Gastrocnemius medialis (tissue), 4 donors: ENCODE measurements around the gene GABRD.

Experiments
- POLR2A ChIP-seq, 2 donors: fragments of 450-650 bp; IDR thresholded peaks; one replicate each; pipeline ENCODE4 v1.6.1; 2017; ENCODE audit warnings: antibody characterized with exemption in 2 of 2, mild to moderate bottlenecking in 2 of 2, moderate library complexity in 2 of 2
- TF ChIP-seq, protein P1 (sequence below), 5 experiments: fragments of 450-650 bp in 3 of 5; fragments of 200-600 bp in 2 of 5; sonication (generic) in 2 of 5; IDR thresholded peaks in 4 of 5; conservative IDR thresholded peaks in 1 of 5; 1 replicate in 4 of 5; 2 replicates in 1 of 5; pipeline ENCODE4 v1.5.1; 2016 to 2019; ENCODE audit warnings: antibody characterized with exemption in 5 of 5, mild to moderate bottlenecking in 3 of 5, moderate library complexity in 3 of 5

- TF ChIP-seq, protein P1, sequence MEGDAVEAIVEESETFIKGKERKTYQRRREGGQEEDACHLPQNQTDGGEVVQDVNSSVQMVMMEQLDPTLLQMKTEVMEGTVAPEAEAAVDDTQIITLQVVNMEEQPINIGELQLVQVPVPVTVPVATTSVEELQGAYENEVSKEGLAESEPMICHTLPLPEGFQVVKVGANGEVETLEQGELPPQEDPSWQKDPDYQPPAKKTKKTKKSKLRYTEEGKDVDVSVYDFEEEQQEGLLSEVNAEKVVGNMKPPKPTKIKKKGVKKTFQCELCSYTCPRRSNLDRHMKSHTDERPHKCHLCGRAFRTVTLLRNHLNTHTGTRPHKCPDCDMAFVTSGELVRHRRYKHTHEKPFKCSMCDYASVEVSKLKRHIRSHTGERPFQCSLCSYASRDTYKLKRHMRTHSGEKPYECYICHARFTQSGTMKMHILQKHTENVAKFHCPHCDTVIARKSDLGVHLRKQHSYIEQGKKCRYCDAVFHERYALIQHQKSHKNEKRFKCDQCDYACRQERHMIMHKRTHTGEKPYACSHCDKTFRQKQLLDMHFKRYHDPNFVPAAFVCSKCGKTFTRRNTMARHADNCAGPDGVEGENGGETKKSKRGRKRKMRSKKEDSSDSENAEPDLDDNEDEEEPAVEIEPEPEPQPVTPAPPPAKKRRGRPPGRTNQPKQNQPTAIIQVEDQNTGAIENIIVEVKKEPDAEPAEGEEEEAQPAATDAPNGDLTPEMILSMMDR (IDR thresholded peaks at IDR 0.05 in 4 of 5, conservative IDR thresholded peaks at IDR 0.05 in 1 of 5) = no peak
- TF ChIP-seq POLR2A (IDR thresholded peaks at IDR 0.05) = no peak
Observed at GRCh38 chr1:1971017-1971416, 48.1 kb upstream of the GABRD start.
